Measurements from ENCODE around the gene TXNL4A.

Gene TXNL4A

GRCh38 chr18:79988451-79989194 lies at the start of gene TXNL4A:
TSS of gene TXNL4A (minus strand) at chr18:79988563. CDS start at chr18:79988392, 171 bp downstream.
- H3K27ac ChIP-seq = peak within 1 kb of the TSS; percentile 96
- TF ChIP-seq, protein P1, sequence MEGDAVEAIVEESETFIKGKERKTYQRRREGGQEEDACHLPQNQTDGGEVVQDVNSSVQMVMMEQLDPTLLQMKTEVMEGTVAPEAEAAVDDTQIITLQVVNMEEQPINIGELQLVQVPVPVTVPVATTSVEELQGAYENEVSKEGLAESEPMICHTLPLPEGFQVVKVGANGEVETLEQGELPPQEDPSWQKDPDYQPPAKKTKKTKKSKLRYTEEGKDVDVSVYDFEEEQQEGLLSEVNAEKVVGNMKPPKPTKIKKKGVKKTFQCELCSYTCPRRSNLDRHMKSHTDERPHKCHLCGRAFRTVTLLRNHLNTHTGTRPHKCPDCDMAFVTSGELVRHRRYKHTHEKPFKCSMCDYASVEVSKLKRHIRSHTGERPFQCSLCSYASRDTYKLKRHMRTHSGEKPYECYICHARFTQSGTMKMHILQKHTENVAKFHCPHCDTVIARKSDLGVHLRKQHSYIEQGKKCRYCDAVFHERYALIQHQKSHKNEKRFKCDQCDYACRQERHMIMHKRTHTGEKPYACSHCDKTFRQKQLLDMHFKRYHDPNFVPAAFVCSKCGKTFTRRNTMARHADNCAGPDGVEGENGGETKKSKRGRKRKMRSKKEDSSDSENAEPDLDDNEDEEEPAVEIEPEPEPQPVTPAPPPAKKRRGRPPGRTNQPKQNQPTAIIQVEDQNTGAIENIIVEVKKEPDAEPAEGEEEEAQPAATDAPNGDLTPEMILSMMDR (conservative IDR thresholded peaks at IDR 0.05) = no peak
- peak; percentile 64 for TF ChIP-seq ZFX (IDR thresholded peaks at IDR 0.05)

DNA sequence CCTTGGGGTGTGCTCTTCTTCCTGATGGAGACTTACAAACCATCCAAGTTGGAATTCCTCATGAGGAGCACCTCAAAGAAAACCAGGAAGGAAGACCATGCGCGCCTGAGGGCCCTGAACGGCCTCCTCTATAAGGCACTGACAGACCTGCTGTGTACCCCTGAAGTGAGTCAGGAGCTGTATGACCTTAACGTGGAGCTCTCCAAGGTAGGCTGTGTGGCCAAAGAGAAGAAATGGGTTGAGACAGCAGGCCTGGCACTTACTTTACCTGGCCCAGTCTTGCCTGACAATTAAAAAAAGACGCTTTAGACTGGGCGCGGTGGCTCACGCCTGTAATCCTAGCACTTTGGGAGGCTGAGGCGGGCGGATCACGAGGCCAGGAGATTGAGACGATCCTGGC lies 48.9 kb upstream of the TXNL4A start:
- no peak overlapping the region for H3K27ac ChIP-seq
- TF ChIP-seq, protein P1 (conservative IDR thresholded peaks at IDR 0.05) = no peak
- no peak for TF ChIP-seq ZFX (IDR thresholded peaks at IDR 0.05)

DNA sequence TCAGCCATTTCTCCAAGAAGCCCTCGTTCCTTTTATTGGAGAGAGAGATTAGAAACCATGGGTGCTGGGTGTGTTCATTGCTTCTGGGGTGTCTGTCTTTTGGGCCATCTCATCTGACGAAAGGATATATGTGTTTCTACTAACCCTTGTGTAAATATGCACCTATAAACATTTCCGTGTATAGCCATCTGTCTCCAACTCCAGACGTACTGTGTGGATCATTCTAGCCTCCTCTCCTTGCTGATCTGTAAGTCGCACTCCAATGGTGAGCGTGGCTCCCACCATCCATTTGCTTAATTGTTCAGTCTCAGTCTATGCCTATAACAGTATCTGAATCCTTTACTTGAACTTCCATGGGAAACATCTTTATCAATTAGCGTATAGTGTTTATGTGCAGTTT lies 47.6 kb upstream of the TXNL4A start:
- peak overlapping the region; percentile 82; the same call in 1 of the 2 replicates for H3K27ac ChIP-seq
- TF ChIP-seq ZFX (IDR thresholded peaks at IDR 0.05) = no peak
- TF ChIP-seq, protein P1 (conservative IDR thresholded peaks at IDR 0.05) = no peak

DNA sequence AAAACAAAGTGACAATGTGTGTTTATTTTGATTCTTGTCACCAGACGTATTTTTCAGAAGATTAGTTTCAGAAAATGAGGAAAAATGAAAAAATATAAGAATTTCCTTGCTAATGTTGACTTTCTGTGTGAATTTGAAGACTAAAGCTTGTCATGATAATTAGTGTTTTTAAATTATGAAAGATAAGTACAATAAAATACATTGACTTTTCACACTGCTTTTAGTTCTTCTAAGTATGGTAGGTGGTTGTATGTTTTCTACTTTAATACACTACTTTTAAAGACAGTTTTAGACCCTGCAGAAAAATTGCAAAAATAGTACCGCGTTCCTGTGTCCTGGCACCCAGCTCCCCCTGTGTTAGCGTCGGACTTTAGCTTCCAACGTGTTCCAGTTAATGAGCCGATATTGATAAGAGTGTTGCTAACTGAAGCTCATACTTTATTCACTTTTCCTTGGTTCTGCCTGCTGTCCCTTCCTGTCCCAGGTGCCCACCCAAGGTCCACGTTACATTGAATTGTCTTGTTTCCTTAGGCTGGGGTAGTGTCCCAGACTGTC lies 46.6 kb upstream of the TXNL4A start:
- TF ChIP-seq, protein P1 (conservative IDR thresholded peaks at IDR 0.05) = peak; percentile 30; the same call in 1 of the 2 replicates
- TF ChIP-seq ZFX (IDR thresholded peaks at IDR 0.05) = no peak
- H3K27ac ChIP-seq = peak overlapping the region; percentile 82

DNA sequence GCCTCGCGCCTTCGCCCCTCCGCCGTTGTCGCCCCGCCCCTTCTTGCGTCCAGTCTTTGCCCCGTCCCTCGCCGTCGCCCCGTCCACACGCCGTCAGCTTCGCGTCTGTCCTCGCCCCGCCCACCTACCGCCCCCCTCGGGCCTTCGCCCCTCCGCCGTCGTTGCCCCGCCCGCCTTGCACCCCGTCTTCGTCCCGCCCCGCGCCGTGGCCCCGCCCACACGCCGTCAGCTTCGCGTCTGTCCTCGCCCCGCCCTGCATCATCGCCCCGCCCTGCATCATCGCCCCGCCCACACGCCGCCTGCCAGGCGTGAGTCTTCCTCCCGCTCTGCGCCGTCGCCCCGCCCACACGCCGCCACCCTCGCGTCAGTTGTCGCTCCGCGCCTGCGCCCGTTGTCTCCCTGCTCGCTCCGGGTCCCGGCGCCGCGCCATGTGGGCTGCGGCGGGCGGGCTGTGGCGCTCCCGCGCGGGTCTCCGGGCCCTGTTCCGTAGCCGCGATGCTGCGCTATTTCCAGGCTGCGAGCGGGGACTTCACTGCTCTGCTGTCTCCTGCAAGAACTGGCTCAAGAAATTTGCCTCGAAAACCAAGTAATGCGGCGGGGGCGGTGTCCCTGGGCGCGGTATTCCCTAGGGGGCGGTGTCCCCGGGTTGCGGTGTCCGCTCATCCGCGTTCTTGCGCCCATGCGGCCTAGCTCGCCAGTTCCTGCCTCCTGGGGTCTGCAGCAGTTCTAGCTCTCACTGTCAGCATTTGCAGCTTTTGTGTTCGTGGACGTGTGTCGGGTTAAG lies 45.9 kb upstream of the TXNL4A start, which contains the start of gene RBFA:
Gene RBFA (plus strand): TSS at position 367 of the 784 bp plus-strand sequence. CDS start 62 bp downstream, at position 429.
- H3K27ac ChIP-seq = peak within 1 kb of the TSS; percentile 82
- TF ChIP-seq ZFX (IDR thresholded peaks at IDR 0.05) = peak; percentile 77
- TF ChIP-seq, protein P1 (conservative IDR thresholded peaks at IDR 0.05) = peak; percentile 47

DNA sequence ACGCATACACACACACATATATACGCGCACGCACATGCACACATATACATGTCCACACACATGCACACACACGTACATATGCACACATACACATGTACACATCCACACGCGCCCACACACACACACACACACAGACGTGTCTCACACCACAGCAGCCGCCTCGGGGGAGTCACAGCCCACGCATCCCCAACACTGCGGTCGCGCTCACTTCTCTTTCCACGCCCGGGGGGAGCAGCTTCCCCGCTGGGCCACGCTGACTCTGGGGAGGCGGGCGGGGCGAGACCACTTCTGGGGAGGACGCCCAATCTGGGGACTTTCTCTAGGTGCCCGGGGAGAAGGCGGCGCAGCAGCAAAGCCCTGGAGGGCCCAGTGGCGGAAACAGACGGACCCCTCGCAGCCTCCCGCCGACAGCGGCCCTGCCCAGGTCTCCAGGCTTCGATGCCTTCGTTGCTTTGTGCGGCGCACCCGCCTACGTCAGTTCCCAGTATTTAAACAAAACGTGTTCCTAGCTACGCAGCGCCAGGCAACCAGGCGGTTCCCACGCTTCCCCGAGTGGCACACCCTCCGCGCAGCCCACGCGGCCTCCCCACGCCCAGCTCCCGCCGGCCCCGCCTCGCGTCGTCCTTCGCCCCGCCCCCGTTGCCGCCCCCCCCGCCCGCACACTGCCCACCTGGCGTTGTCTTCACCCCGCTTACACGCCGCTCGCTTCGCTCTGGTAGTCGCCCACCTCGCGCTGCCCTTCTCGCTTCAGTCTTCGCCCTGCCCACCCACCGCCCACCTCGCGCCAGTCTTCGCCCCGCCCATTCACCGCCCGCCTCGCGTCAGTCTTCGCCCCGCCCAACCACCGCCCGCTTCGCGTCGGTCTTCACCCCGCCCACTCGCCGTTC lies 45.1 kb upstream of the TXNL4A start:
- H3K27ac ChIP-seq = peak overlapping the region; percentile 82
- TF ChIP-seq, protein P1 (conservative IDR thresholded peaks at IDR 0.05) = no peak
- TF ChIP-seq ZFX (IDR thresholded peaks at IDR 0.05) = peak; percentile 33; the same call in 1 of the 2 replicates
